Colonic mucosa (tissue), 4 donors: Measurements from ENCODE around the gene EMILIN2. TPM values are rescaled to one million over a fixed set of nuclear protein-coding genes. Genes with fewer than 3 reads are reported as not detected.

Source experiments
- DNase-seq: peaks from one replicate; pipeline ENCODE4 v3.0.0-alpha.2; 2020
- H3K27ac ChIP-seq: fragments of 200-600 bp; one replicate; pipeline ENCODE4 v1.8.0; 2021
- H3K27me3 ChIP-seq: fragments of 200-600 bp; one replicate; pipeline ENCODE4 v1.8.0; 2021
- H3K36me3 ChIP-seq: fragments of 200-600 bp; one replicate; pipeline ENCODE4 v1.8.0; 2021
- H3K4me1 ChIP-seq: fragments of 200-600 bp; one replicate; pipeline ENCODE4 v1.8.0; 2021; ENCODE audit warnings: mild to moderate bottlenecking
- H3K4me3 ChIP-seq: fragments of 200-600 bp; one replicate; pipeline ENCODE4 v1.8.0; 2021
- H3K9ac ChIP-seq, 2 donors: one replicate each; pipeline ENCODE4 v1.7.0; 2013; ENCODE audit warnings: control low read depth in 2 of 2, low read depth in 2 of 2, low read length in 2 of 2
- H3K9me3 ChIP-seq: fragments of 200-600 bp; one replicate; pipeline ENCODE4 v1.8.0; 2021
- CTCF ChIP-seq: fragments of 200-600 bp; IDR thresholded peaks from one replicate; pipeline ENCODE4 v1.8.0; 2022; ENCODE audit warnings: antibody characterized with exemption, mild to moderate bottlenecking
- intact Hi-C: fragments of 100-400 bp; cut with DNase I; formaldehyde crosslinking; loops from one replicate; pipeline ENCODE4 v1.14.1; 2022
- total RNA-seq, 2 donors: library from RNA; stranded (reverse); fragmentation: NEBNext Ultra II Directional in 1 of 2; extraction: Animal tissue kit (Norgen Biotek cat#: 25700) in 1 of 2; gene quantifications; one replicate each; pipeline ENCODE4 v1.2.1, GENCODE V29; 2021
- donor health status: healthy.
- donor health status: DM: no; HTN: no; CAD: no.
- donor health status: DM: no; HTN: no; CAD: no.

Gene EMILIN2
- total RNA-seq, 2 donors from 2014 or later: 17.0 to 23.2 TPM

GRCh38 chr18:2920027-2920426 lies 73.2 kb downstream of the EMILIN2 start:
- TF ChIP-seq CTCF: no peak

GRCh38 chr18:2920546-2921343 lies 73.9 kb downstream of the EMILIN2 start:
- H3K9ac ChIP-seq: no peak overlapping the region
- H3K9me3 ChIP-seq: no peaks in the 10 kb centered on the region
- H3K27me3 ChIP-seq: no peaks in the 10 kb centered on the region
- no peaks in the 10 kb centered on the region for H3K4me1 ChIP-seq
- H3K4me3 ChIP-seq: no peak overlapping the region
- DNase-seq: no peak
- intact Hi-C loops: no loop called here
- H3K27ac ChIP-seq: no peak overlapping the region
- no peak for TF ChIP-seq CTCF
- H3K36me3 ChIP-seq: peaks cover 15% of the 10 kb centered on the region

More at GRCh38 chr18:2920027-2920426, 73.2 kb downstream of the EMILIN2 start:
- H3K4me1 ChIP-seq: no peaks in the 10 kb centered on the region
- H3K27ac ChIP-seq: no peak overlapping the region
- no peak overlapping the region for H3K4me3 ChIP-seq
- H3K27me3 ChIP-seq: no peaks in the 10 kb centered on the region
- H3K36me3 ChIP-seq: peaks cover 15% of the 10 kb centered on the region
- H3K9me3 ChIP-seq: no peaks in the 10 kb centered on the region
- DNase-seq: peak; percentile 13
- H3K9ac ChIP-seq: no peak overlapping the region
- intact Hi-C loops: no loop called here

GRCh38 chr18:2921778-2922177 lies 75.0 kb downstream of the EMILIN2 start:
- H3K27me3 ChIP-seq: no peaks in the 10 kb centered on the region
- no peak overlapping the region for H3K4me3 ChIP-seq
- H3K4me1 ChIP-seq: no peaks in the 10 kb centered on the region
- H3K9me3 ChIP-seq: no peaks in the 10 kb centered on the region
- H3K9ac ChIP-seq: no peak overlapping the region
- intact Hi-C loops: no loop called here
- peaks cover 20% of the 10 kb centered on the region for H3K36me3 ChIP-seq
- peak; percentile 12 for DNase-seq
- TF ChIP-seq CTCF: no peak
- no peak overlapping the region for H3K27ac ChIP-seq

GRCh38 chr18:2923464-2923863 lies 76.7 kb downstream of the EMILIN2 start:
- Histone ChIP-seq H3K27ac (no peak overlapping the region), H3K4me1 (no peaks in the 10 kb centered on the region), H3K9ac (no peak overlapping the region), H3K27me3 (no peaks in the 10 kb centered on the region), H3K9me3 (no peaks in the 10 kb centered on the region), H3K36me3 (peaks cover 29% of the 10 kb centered on the region), H3K4me3 (no peak overlapping the region)
- TF ChIP-seq CTCF: no peak
- intact Hi-C loops: no loop called here
- no peak for DNase-seq

- no peak overlapping the region for H3K9ac ChIP-seq
- H3K9me3 ChIP-seq: no peaks in the 10 kb centered on the region
- no peak overlapping the region for H3K27ac ChIP-seq
- H3K27me3 ChIP-seq: no peaks in the 10 kb centered on the region
- DNase-seq: no peak
- H3K36me3 ChIP-seq: peaks cover 29% of the 10 kb centered on the region
- TF ChIP-seq CTCF: no peak
- H3K4me1 ChIP-seq: no peaks in the 10 kb centered on the region
- H3K4me3 ChIP-seq: no peak overlapping the region
- intact Hi-C loops: no loop called here
Measured at GRCh38 chr18:2924920-2925319, 78.1 kb downstream of the EMILIN2 start.
